ENCODE data around the gene YIPF1.

DNA sequence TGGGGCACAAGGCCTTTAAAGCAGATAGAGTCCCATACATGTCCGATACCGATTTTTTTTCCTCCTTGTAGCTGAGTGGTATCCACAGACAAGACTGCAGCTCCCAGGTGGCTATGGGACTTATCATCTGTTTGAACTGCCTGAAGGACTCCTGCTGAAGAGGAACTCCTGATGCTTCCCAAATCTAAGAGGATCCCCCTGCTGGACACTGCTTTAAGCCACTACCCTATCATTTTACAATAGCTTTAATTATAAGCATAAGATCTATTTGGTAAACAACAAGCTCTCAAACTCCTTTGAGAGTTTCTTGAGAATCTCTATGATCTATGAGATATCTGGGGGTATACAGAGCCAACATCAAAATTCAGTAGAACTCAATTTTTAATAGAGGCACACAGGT is 63.2 kb downstream of the YIPF1 start:
- TF ChIP-seq, protein P1, sequence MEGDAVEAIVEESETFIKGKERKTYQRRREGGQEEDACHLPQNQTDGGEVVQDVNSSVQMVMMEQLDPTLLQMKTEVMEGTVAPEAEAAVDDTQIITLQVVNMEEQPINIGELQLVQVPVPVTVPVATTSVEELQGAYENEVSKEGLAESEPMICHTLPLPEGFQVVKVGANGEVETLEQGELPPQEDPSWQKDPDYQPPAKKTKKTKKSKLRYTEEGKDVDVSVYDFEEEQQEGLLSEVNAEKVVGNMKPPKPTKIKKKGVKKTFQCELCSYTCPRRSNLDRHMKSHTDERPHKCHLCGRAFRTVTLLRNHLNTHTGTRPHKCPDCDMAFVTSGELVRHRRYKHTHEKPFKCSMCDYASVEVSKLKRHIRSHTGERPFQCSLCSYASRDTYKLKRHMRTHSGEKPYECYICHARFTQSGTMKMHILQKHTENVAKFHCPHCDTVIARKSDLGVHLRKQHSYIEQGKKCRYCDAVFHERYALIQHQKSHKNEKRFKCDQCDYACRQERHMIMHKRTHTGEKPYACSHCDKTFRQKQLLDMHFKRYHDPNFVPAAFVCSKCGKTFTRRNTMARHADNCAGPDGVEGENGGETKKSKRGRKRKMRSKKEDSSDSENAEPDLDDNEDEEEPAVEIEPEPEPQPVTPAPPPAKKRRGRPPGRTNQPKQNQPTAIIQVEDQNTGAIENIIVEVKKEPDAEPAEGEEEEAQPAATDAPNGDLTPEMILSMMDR (IDR thresholded peaks at IDR 0.05) = no peak
- TF ChIP-seq TCF7 (CRISPR knock-in tag; IDR thresholded peaks at IDR 0.05; ENCODE audit: low read depth) (no peak), MXD4 (CRISPR knock-in tag; IDR thresholded peaks at IDR 0.05; ENCODE audit: borderline replicate concordance) (no peak), NR2C2 (CRISPR knock-in tag; IDR thresholded peaks at IDR 0.05) (no peak)
- TF ChIP-seq, protein P2, sequence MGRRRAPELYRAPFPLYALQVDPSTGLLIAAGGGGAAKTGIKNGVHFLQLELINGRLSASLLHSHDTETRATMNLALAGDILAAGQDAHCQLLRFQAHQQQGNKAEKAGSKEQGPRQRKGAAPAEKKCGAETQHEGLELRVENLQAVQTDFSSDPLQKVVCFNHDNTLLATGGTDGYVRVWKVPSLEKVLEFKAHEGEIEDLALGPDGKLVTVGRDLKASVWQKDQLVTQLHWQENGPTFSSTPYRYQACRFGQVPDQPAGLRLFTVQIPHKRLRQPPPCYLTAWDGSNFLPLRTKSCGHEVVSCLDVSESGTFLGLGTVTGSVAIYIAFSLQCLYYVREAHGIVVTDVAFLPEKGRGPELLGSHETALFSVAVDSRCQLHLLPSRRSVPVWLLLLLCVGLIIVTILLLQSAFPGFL (CRISPR knock-in tag; IDR thresholded peaks at IDR 0.05; ENCODE audit: borderline replicate concordance) = no peak
- TF ChIP-seq, protein P3, sequence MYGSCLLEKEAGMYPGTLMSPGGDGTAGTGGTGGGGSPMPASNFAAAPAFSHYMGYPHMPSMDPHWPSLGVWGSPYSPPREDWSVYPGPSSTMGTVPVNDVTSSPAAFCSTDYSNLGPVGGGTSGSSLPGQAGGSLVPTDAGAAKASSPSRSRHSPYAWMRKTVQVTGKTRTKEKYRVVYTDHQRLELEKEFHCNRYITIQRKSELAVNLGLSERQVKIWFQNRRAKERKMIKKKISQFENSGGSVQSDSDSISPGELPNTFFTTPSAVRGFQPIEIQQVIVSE (CRISPR knock-in tag; IDR thresholded peaks at IDR 0.05; ENCODE audit: borderline replicate concordance) = no peak
- TF ChIP-seq, protein P4, sequence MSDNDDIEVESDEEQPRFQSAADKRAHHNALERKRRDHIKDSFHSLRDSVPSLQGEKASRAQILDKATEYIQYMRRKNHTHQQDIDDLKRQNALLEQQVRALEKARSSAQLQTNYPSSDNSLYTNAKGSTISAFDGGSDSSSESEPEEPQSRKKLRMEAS (CRISPR knock-in tag; IDR thresholded peaks at IDR 0.05) = no peak
